Activated naive CD4-positive, alpha-beta T cell treated with anti-CD3 and anti-CD28 coated beads, Interleukin-2, amount 50 U/mL, for 72 hours (primary cell): ENCODE data around the gene NOP14. TPM values are rescaled to one million over a fixed set of nuclear protein-coding genes. Genes with fewer than 3 reads are reported as not detected.
"Not testable (repeated sequence)": the region's sequence is repeated elsewhere in the genome, so short reads cannot be mapped to it uniquely, and the experiment has no call there.

Experiments used
- ATAC-seq, 2 donors: fragments of 150-1000 bp; cut with Tn5 transposase; 2 replicates each; pipeline ENCODE4 v1.10.0; 2021; ENCODE audit warnings: mild to moderate bottlenecking in 2 of 2, moderate library complexity in 2 of 2
- DNase-seq, 2 donors: peaks; one replicate each; pipeline ENCODE4 v3.0.0; 2021 to 2022; ENCODE audit warnings: low spot score in 2 of 2
- H3K27ac Mint-ChIP-seq, 2 donors: one replicate each; pipeline ENCODE4 v1.8.0; 2022; ENCODE audit warnings: mild to moderate bottlenecking in 2 of 2, mixed read lengths in 2 of 2
- H3K36me3 Mint-ChIP-seq, 2 donors: one replicate each; pipeline ENCODE4 v1.8.0; 2022; ENCODE audit warnings: mixed read lengths in 2 of 2
- H3K9me3 Mint-ChIP-seq, 2 donors: one replicate each; pipeline ENCODE4 v1.8.0; 2022; ENCODE audit warnings: mixed read lengths in 2 of 2
- total RNA-seq, 2 donors: library from RNA; stranded (reverse); gene quantifications; one replicate each; pipeline ENCODE4 v1.2.3, GENCODE V29; 2022

NOP14 gene
- total RNA-seq, 2 donors from 2014 or later, result 62.9 to 77.1 TPM

DNA sequence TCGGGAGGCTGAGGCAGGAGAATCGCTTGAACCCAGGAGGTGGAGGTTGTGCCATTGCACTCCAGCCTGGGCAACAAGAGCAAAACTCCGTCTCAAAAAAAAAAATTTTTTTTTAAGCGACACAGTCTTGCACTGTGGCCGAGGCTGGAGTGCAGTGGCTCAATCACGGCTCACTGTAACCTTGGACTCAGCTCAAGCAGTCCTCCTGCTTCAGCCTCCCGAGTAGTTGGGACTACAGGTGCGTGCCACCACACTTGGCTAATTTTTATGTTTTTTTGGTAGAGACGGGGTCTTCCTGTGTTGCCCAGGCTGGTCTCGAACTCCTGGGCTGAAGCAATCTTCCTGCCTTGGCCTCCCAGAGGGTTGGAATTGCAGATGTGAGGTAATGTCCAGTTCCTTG, 24.8 kb downstream of the NOP14 start:
- H3K9me3 Mint-ChIP-seq, ATAC-seq: not testable (repeated sequence)
- DNase-seq, result peak in 1 of 2 donors; percentile 40
- peaks cover 16 to 36% of the 10 kb centered on the region in 2 donors for H3K36me3 Mint-ChIP-seq
- peak overlapping the region; percentile 57 to 91 for H3K27ac Mint-ChIP-seq

DNA sequence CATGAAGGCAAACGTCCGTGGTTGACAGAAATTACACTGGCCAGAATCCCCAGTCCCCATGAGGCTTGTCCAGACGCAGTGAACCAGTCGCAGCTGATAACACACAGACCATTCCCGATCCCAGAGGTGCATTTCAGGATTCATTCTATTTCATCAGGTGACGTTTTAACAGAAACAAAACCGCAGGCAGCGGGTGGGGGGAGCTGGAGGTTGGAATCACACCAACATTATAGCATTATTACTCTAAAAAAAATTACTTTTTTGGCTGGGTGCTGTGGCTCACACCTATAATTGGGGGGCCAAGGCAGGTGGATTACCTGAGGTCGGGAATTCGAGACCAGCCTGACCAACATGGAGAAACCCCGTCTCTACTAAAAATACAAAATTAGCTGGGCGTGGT, 25.2 kb downstream of the NOP14 start:
- DNase-seq (peak in 1 of 2 donors; percentile 34), ATAC-seq (no peak)
- peaks cover 20 to 40% of the 10 kb centered on the region in 2 donors for H3K36me3 Mint-ChIP-seq

DNA sequence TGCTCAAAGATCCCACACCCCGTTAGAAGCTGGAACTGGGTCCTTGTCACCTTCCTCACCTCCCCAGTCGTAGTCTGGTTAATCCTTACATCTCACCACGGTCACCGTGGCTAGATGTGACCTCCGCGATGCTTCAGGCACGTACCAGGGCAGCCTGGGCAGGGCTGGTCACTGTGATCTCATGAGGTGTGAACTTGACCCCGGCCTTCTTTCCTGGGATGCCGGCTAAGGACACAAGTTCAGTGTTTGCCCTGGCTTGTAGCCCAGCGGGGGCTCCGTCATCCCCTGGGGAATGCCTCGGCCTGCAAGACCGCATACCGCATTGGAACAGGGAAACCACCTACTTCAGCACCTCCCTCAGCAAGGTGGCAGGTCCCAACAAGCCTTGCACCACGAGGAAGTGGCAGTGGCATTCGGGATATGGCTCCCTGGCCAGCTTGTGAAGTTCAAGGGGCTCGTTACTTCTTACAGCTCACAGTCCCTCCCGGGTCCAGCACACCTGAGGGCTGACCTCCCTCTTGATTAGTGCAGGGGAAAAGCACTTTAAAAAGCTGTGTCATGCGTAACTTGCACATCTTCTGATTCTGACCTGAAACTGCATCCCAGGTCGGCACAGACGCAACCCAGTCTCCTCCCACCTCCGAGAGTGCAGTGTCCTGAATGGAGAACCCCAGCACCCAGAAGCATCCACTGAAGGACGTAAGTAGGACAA, 25.9 kb downstream of the NOP14 start:
- Mint-ChIP-seq H3K36me3 (peaks cover 23 to 40% of the 10 kb centered on the region in 2 donors), H3K27ac (peak overlapping the region; percentile 96 to 99), H3K9me3 (no peaks in the 10 kb centered on the region)
- peak in 1 of 2 donors; percentile 0 for ATAC-seq
- peak in 1 of 2 donors; percentile 71 for DNase-seq

More for the DNA sequence above, 25.2 kb downstream of the NOP14 start:
- Mint-ChIP-seq H3K27ac (peak overlapping the region; percentile 96 to 99), H3K9me3 (no peaks in the 10 kb centered on the region)

DNA sequence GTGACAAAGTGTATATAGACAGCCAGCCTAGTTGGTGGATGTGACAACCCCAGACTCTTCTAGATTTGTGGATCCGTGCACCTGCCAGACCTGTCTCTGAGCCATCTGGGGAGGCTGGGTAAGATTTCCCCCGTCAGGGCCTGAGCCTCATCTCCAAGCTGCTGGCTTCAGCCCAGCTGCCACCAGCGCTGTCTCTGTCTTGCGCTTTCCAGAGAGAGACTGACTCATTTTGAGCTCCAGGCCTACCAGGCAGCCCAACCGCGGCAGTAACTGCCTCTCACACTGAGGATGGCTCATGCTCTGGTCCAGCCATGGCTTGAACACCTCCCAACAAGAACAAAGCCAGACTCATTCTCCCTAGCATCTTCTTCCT, 26.4 kb downstream of the NOP14 start:
- Mint-ChIP-seq H3K27ac (peak overlapping the region; percentile 96 to 99), H3K9me3 (no peaks in the 10 kb centered on the region), H3K36me3 (peaks cover 27 to 39% of the 10 kb centered on the region in 2 donors)
- peak; percentile 61 to 78 for DNase-seq
- peak; percentile 39 to 50 for ATAC-seq

DNA sequence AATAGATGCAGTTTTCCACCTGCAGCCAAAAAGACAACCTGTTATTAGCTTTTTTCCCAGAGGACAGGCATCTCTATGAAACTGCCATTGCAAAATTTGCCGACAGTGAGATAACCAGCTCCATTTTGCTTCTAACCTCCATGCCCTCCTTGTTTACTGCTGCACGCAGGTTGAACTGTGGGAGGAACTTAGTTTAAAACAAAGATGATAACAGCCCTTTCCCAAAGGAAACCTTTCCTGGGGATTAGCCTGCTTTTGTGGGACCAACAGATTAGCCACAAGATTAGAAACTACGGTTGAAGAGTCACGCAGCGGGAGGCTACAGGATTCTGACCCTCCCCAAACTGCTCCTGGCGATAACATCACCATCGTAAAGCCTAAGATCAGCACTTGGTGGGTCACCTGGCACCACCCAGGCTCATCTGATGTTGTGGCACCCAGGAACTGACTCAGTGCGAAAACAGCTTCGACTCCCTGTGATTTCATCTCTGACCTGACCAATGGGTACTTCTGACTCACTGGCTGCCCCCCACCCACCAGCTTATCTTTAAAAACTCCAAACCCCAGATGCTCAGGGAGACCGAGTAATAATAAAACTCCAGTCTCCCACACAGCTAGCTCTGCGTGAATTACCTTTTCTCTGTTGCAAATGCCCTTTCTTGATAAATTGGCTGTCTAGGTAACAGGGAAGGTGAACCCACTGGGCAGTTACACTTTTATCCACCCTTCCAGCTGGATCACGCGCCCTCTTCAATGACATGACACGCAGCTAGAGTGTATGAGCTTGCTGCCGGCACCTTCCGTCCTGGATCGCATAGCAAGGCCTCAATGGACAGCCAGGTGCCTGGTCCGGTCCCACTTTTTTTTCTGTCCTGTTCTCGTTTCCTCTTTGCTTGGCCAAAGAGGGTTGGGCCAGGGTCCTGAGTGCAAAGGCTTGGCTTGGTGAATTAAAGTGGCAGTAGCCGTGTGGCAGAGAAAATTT, 27.2 kb downstream of the NOP14 start:
- Mint-ChIP-seq H3K27ac (peak overlapping the region; percentile 96 to 99), H3K36me3 (peaks cover 27 to 39% of the 10 kb centered on the region in 2 donors), H3K9me3 (no peaks in the 10 kb centered on the region)
- ATAC-seq (peak; percentile 67 to 73), DNase-seq (peak; percentile 71 to 89)

DNA sequence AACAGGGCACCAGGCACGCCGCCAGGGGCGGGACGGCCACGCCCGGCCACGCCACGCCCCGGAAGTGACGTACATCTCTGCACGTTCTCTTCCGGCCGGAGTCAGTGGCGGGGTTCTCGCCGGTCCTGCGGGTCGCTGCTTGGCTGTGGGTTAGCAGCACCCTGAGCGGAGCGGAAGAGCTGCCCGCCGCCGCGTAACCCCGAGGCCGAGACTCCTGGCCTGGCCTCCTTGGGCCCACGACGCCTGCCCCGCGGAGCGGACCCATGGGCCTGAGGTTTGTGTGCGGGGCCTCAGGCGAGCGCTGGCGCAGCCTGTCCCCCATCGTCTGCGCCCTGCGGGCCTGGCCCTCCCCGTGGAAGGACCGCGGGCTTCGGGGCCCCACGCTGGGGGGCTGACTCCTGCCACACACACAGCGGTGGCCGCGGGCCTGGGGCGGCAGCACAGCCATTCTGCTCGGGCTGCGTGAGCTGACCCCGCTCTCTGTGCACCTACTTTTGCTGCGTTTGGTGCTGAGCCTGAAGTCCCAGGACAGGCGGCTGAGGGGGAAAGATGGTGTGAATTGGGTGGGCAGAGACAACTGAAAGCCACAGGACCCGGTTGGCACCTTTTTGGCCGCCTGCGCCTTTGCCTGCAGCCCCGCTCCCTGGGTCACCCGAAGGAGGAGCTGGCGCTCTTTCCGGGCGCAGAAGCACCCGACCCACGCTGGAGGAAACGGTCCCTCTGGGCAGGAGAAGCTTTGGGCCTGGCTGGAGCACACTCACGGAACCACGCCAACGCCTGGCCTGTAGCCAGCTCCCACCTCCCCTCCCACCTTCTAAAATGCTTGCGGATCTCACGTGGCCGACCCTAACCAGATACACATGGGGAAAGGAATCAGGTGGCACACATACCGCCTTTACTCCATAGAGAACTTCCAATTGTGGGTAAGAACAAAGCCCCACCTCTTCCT, 28.1 kb downstream of the NOP14 start:
- peaks cover 27 to 39% of the 10 kb centered on the region in 2 donors for H3K36me3 Mint-ChIP-seq
- ATAC-seq, result peak; percentile 54 to 69
- DNase-seq, result peak; percentile 95 to 98
- peak overlapping the region; percentile 96 to 99 for H3K27ac Mint-ChIP-seq
- H3K9me3 Mint-ChIP-seq, result no peaks in the 10 kb centered on the region

DNA sequence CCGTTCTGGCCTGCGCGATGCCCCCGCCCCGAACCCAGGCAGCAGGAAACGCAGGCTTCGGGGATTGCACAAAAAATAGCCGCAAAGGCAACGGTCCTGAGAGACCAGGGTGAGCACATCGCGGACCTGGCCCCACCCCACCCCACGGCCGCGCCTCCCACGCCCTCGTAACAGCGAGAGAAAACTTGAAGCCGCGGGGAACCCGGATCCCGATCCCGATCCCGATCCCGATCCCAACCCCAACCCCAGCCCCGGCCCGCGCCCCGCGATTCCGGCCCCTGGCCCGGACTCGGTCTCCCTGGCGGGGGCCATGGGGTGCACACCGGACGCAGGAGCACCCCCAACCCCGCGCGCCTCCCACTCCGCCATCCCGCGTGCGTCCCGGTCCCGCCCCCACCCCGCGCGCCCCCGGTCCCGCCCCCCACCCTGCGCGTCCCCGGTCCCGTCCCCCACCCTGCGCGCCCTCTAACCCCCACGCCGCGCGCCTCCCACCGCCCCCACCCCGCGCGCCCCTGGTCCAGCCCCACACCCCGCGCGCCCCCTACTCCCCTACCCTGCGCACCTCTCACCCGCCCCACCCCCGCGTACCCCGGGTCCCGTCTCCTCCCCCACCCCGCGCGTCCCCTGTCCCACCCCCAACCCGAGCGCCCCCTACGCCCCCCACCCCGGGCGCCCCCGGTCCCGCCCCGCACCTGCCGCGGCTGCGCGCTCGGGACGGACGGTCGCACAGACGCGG, 29.0 kb downstream of the NOP14 start:
- DNase-seq (no peak), ATAC-seq (no peak)
- Mint-ChIP-seq H3K27ac (peak overlapping the region in 1 of 2 donors; percentile 99), H3K36me3 (peaks cover 23 to 32% of the 10 kb centered on the region in 2 donors), H3K9me3 (no peaks in the 10 kb centered on the region)

DNA sequence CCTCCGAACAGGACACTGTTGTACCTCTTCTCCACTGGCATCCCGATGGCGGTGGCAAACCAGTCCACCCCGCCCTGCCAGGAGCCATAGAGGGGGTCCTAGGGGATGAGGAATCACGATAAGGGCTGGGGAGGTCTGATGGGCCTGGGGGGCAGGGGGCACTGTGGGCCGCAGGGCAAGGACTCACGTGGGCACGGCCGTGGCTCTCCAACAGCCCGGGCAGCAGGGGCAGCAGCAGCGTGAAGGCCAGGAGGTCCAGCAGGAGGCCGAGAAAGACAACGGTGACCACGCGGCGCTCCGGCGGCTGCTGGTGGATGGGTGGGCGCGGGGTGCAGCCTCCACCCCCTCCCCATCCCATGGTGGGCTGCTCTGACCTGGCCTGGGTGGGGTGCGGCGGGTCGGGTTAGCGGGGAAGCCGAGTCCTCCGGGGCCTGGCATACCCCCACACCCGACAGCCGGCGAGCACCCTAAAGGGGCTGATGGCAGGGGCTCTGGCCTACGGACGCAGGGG, 29.6 kb downstream of the NOP14 start:
- Mint-ChIP-seq H3K36me3 (peaks cover 17 to 30% of the 10 kb centered on the region in 2 donors), H3K9me3 (no peaks in the 10 kb centered on the region), H3K27ac (peak overlapping the region; percentile 85 to 95)
- DNase-seq (peak in 1 of 2 donors; percentile 64), ATAC-seq (no peak)

DNA sequence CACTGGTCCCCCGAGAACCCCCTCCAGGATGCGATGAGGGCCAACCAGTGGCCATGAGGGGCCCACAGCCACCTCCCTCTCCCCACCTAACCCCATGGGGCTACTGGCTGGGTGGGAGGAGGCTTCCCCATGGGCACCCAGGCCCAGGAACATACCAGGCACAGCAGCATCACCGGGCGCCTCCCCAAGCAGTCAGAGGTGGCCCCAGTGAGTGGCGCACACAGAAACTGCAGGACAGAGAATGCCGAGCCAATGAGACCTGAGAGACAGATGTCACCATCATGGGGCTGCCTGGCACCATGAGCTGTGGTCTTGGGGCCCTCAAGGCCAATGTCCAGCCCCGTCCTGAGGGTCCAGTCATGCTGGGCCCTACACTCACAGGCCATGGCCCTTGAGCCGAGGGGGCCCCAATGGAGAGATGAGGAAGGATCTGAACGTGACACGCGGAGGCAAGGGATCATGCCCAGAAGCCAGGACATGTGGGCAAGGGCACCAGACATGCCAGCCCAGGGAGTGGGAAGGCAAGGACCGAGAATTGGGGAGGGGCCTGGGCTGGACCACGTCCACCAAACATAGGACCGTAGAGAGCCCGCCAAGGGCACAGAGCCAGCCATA, 30.1 kb downstream of the NOP14 start:
- Mint-ChIP-seq H3K27ac (peak overlapping the region; percentile 85 to 95), H3K9me3 (no peaks in the 10 kb centered on the region), H3K36me3 (peaks cover 17 to 29% of the 10 kb centered on the region in 2 donors)
- ATAC-seq (no peak), DNase-seq (peak in 1 of 2 donors; percentile 62)

DNA sequence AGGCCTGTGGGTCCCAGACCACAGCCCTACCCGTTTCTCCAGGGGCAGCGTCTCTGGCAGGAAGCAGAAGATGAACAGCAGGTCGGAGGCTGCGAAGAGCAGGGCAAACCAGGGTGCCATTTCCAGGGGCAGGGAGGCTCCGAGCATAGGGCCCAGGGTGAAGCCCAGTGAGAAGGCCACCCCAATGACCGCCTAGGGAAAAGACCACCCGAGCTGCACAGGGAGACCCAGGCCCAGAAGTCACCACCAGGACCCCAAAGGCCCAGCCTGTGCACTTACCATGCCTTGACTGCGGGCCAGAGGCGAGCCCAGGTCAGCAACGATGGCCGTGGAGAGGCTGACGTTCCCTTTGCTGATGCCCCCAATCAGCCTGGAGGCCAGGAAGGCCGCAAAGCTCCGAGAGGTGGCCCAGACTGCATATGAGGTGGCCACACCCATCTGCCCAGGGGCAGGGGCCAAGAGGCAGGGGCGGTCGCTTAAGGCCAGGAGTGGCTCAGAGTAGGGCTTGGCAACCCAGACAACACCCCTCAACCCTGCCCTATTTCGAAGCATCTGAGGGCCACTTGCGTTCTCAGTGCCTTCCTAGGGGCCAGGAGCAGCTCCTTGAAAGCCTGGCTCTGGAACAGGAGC, 30.8 kb downstream of the NOP14 start:
- Mint-ChIP-seq H3K27ac (peak overlapping the region; percentile 85 to 95), H3K9me3 (no peaks in the 10 kb centered on the region), H3K36me3 (peaks cover 17 to 24% of the 10 kb centered on the region in 2 donors)
- no peak for ATAC-seq
- peak in 1 of 2 donors; percentile 57 for DNase-seq

DNA sequence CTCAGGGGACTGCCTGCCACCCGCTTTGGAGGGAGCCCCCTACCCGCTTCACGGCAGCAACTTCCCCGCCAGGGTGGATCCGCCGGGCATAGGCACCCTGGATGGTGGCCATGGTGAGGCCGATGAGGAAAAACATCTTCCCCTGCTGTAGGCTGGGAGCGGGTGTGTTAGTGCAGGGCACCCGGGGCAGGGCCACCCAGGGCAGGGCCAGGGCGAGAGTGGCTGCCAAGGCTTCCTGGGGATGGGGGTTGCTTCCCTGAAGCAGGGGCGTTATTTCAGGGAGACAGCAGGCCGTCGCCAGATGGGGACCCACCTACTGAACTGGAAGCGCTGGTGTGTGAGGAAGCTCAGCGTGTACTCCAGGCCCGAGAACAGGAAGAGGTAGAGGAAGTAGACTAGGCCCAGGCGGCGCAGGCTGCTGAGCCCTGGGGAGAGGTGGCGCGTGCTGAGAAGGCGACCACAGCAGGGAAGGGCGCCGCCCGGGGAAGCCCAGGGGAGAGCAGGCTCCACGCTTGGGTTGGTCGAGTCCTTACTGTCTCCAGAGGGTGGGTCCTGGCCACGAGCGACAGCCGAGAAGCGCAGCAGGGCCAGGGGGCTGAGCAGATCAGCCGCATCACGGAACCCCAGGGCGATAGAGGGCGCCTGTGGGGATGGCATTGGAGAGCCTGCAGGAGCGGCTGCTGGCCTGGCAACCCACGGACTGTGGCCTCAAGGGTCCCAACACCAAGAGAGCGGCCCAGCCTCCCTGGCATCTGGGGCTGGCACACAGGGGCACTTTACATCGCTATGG, 31.5 kb downstream of the NOP14 start:
- peak; percentile 8 to 14 for ATAC-seq
- Mint-ChIP-seq H3K36me3 (peaks cover 17% of the 10 kb centered on the region in 2 donors), H3K9me3 (no peaks in the 10 kb centered on the region), H3K27ac (peak overlapping the region; percentile 84 to 94)
- DNase-seq, result peak; percentile 55 to 70

DNA sequence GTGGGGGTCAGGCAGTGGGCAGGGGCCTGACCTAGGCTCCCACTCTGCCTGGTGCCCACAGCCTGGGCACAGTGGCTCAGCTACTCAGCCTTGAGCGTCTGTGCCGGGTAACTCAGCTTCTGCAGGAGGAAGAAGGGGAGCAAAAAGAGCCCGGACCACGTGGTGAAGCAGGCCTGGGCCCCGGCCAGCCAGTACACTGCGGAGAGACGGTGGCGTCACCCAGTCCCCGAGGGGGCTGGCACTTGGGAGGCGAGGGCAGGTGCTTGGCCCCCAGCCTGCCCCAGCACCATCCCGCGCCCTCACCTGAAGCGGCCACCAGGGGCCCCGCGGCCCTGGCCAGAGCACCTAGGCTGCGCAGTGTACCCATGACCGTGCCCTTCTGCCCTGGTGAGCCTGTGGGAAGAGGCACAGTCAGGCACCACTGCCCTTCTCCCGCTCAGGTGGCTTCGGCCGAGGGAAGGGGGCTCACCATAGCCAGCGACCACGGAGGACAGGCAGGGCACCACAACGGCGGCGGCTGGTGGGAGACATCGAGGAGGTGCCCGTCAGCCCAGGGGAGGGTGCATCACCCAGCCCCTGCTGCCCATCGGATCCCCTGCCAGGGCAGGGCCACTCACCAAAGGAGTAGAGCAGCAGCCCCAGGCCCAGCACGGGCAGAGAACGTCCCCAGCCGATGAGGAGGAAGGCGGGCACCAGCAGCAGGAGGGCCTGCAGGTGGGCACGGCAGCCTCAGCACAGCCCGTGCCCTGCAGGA, 32.3 kb downstream of the NOP14 start:
- no peaks in the 10 kb centered on the region for H3K9me3 Mint-ChIP-seq
- ATAC-seq (no peak), DNase-seq (peak in 1 of 2 donors; percentile 61)
- H3K36me3 Mint-ChIP-seq, result peaks cover 12 to 17% of the 10 kb centered on the region in 2 donors
- peak overlapping the region in 1 of 2 donors; percentile 84 for H3K27ac Mint-ChIP-seq

DNA sequence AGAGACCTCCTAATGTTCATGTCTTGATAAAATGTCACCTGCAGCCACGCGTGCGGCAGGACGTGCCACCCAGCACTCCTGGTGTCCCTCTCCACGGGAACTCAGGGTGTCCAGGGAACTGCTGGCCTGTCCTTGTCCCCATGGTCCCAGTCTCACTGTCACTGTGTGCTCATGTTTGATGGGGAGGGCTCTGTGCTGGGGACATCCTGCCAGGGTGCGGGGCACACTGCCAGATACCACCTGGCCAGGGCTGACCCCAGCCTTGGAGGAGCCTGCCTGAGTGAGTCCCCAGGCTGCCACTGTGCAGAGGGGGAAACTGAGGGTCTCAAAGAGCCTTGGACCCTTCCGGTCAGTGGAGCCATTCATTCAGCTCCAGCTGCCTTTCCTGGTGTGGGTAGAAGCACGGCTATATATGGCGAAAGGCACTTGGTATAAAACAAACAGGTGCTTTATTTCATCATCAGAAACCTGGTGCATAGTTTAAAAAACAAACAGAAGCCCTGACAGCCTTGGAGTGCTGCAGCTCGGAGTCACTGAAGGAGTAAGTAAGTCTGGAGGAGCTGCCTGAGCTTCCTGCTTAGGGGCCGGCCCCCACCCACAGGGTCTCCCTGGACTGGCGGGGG, 33.0 kb downstream of the NOP14 start:
- Mint-ChIP-seq H3K9me3 (no peaks in the 10 kb centered on the region), H3K36me3 (peaks cover 11 to 12% of the 10 kb centered on the region in 2 donors), H3K27ac (peak overlapping the region; percentile 84)
- peak in 1 of 2 donors; percentile 55 for DNase-seq
- ATAC-seq, result no peak
